ENCODE measurements around the gene EEA1.
"Not testable (repeated sequence)": the region's sequence is repeated elsewhere in the genome, so short reads cannot be mapped to it uniquely, and the experiment has no call there.

Gene EEA1

GRCh38 chr12:92753976-92754885, 174.9 kb downstream of the EEA1 start:
- no peak for DNase-seq (ENCODE audit: low read depth in 3 of 3)

- DNase-seq (ENCODE audit: low read depth in 3 of 3), result not testable (repeated sequence)
These were observed 179.4 kb downstream of the EEA1 start for GRCh38 chr12:92749691-92750090.

- no peak for DNase-seq (ENCODE audit: low read depth in 3 of 3)
These were observed 181.9 kb downstream of the EEA1 start for GRCh38 chr12:92747151-92747550.

GRCh38 chr12:92745856-92746550, 183.1 kb downstream of the EEA1 start:
- DNase-seq (ENCODE audit: low read depth in 3 of 3), result no peak

- no peak for DNase-seq (ENCODE audit: low read depth in 3 of 3)
These were observed 186.1 kb downstream of the EEA1 start for GRCh38 chr12:92743026-92743425.

- DNase-seq (ENCODE audit: low read depth in 3 of 3), result no peak
These were observed 188.7 kb downstream of the EEA1 start for GRCh38 chr12:92740411-92740810.

GRCh38 chr12:92739113-92739512, 190.0 kb downstream of the EEA1 start:
- no peak for DNase-seq (ENCODE audit: low read depth in 3 of 3)

GRCh38 chr12:92737855-92738850, 190.9 kb downstream of the EEA1 start:
- DNase-seq (ENCODE audit: low read depth in 3 of 3), result no peak

- no peak for DNase-seq (ENCODE audit: low read depth in 3 of 3)
These were observed 192.5 kb downstream of the EEA1 start for GRCh38 chr12:92736605-92737004.

- DNase-seq (ENCODE audit: low read depth in 3 of 3), result no peak
These were observed 193.9 kb downstream of the EEA1 start for GRCh38 chr12:92735131-92735721.

GRCh38 chr12:92733661-92734060, 195.4 kb downstream of the EEA1 start:
- DNase-seq (ENCODE audit: low read depth in 3 of 3), result no peak

- no peak for DNase-seq (ENCODE audit: low read depth in 3 of 3)
These were observed 195.9 kb downstream of the EEA1 start for GRCh38 chr12:92733181-92733580.

GRCh38 chr12:92732716-92733115, 196.4 kb downstream of the EEA1 start:
- no peak for DNase-seq (ENCODE audit: low read depth in 3 of 3)

GRCh38 chr12:92732216-92732615, 196.9 kb downstream of the EEA1 start:
- DNase-seq (ENCODE audit: low read depth in 3 of 3), result no peak

GRCh38 chr12:92730758-92731157, 198.3 kb downstream of the EEA1 start:
- no peak for DNase-seq (ENCODE audit: low read depth in 3 of 3)

GRCh38 chr12:92729773-92730305, 199.3 kb downstream of the EEA1 start:
- no peak for DNase-seq (ENCODE audit: low read depth in 3 of 3)

GRCh38 chr12:92726850-92727249, 202.2 kb downstream of the EEA1 start:
- no peak for DNase-seq (ENCODE audit: low read depth in 3 of 3)

- DNase-seq (ENCODE audit: low read depth in 3 of 3), result no peak
These were observed 206.2 kb downstream of the EEA1 start for GRCh38 chr12:92722897-92723296.

GRCh38 chr12:92721656-92722055, 207.4 kb downstream of the EEA1 start:
- no peak for DNase-seq (ENCODE audit: low read depth in 3 of 3)

GRCh38 chr12:92721130-92721529, 208.0 kb downstream of the EEA1 start:
- no peak for DNase-seq (ENCODE audit: low read depth in 3 of 3)

Data from stimulated activated CD4-positive, alpha-beta T cell treated with anti-CD3 and anti-CD28 coated beads, TNF-alpha, amount 100 ng/mL, for 24 hours (primary cell).